Esophagus muscularis mucosa (tissue), 4 donors: Measurements from ENCODE around the gene PTPRD. TPM values are rescaled to one million over a fixed set of nuclear protein-coding genes. Genes with fewer than 3 reads are reported as not detected.

Source experiments
- DNase-seq: peaks from one replicate; pipeline ENCODE4 v3.0.0-alpha.2; 2017; ENCODE audit errors: extremely low spot score
- H3K27ac ChIP-seq, 4 donors: fragments of 200-600 bp; sonication (generic); replicated peaks in 1 of 4; 1 replicate in 3 of 4; 2 replicates in 1 of 4; pipeline ENCODE4 v1.5.1; 2016 to 2019; ENCODE audit warnings: mild to moderate bottlenecking in 1 of 4
- H3K27me3 ChIP-seq, 4 donors: fragments of 200-600 bp; sonication (generic); one replicate each; pipeline versions ENCODE4 v1.5.1 to v1.6.0; 2016 to 2019
- H3K36me3 ChIP-seq, 4 donors: fragments of 200-600 bp; sonication (generic); one replicate each; pipeline ENCODE4 v1.5.1; 2016 to 2019
- H3K4me1 ChIP-seq, 4 donors: fragments of 200-600 bp; sonication (generic); one replicate each; pipeline ENCODE4 v1.5.1; 2016 to 2019
- H3K4me3 ChIP-seq, 4 donors: fragments of 200-600 bp; sonication (generic); 1 replicate in 2 of 4; 2 replicates in 2 of 4; pipeline ENCODE4 v1.5.1; 2016 to 2019; ENCODE audit warnings: mild to moderate bottlenecking in 4 of 4, moderate library complexity in 1 of 4
- H3K9me3 ChIP-seq, 4 donors: fragments of 200-600 bp; sonication (generic); 1 replicate in 3 of 4; 2 replicates in 1 of 4; pipeline ENCODE4 v1.5.1; 2016 to 2019
- EP300 ChIP-seq: sonication (generic); formaldehyde crosslinking; IDR thresholded peaks from one replicate; pipeline ENCODE4 v1.6.1; 2017; ENCODE audit warnings: antibody characterized with exemption
- POLR2A ChIP-seq: fragments of 450-650 bp; IDR thresholded peaks from one replicate; pipeline ENCODE4 v1.6.1; 2017; ENCODE audit warnings: antibody characterized with exemption, moderate library complexity, mild to moderate bottlenecking, low read depth
- POLR2AphosphoS5 ChIP-seq, 2 donors: sonication (generic); formaldehyde crosslinking; IDR thresholded peaks; one replicate each; pipeline ENCODE4 v1.6.1; 2017; ENCODE audit warnings: antibody characterized with exemption in 2 of 2
- WGBS: methylation state at CpG from one replicate; pipeline ENCODE4 v1.1.5; 2018; 5-methylcytosine and 5-hydroxymethylcytosine counted together
- intact Hi-C: fragments of 100-400 bp; cut with DNase I; formaldehyde crosslinking; loops from one replicate; pipeline ENCODE4 v1.15.1; 2023
- total RNA-seq, 4 donors: library from RNA; depleted of rRNA; stranded (reverse); fragments of >200 nt; gene quantifications; one replicate each; pipeline versions ENCODE4 v1.1.0 to v1.2.1, GENCODE V29; 2016
- TF ChIP-seq, protein P1 (sequence below), 3 experiments: fragments of 200-600 bp in 2 of 3; fragments of 450-650 bp in 1 of 3; sonication (generic) in 2 of 3; IDR thresholded peaks; one replicate each; pipeline ENCODE4 v1.5.1; 2017 to 2019; ENCODE audit warnings: antibody characterized with exemption in 3 of 3, mild to moderate bottlenecking in 2 of 3, moderate library complexity in 1 of 3

Gene PTPRD
- total RNA-seq, 4 donors from 2014 or later = 4.1 to 6.6 (median 5.0) TPM

DNA sequence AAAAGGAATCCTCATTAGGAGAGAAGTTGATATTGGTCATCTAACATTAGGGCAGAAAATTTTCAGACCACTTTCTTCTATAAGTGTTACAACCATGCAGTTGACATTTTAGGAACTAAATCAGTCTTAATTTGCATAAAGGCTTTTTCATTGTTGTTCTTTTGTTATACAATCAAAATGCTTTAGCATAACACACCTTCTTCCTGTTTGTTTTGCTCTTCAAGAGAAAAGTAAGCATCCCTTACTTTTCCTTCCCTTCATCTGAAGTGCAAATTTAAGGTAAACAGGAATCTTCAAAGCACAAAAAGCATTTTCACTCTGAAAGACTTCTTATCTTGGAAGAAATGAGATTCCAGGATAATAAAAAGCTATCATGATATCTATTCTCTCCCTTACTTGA lies 273.6 kb downstream of the PTPRD start:
- Histone ChIP-seq H3K9me3 (no peaks in the 10 kb centered on the region), H3K36me3 (no peaks in the 10 kb centered on the region), H3K27ac (no peak overlapping the region), H3K4me1 (no peaks in the 10 kb centered on the region), H3K27me3 (no peaks in the 10 kb centered on the region), H3K4me3 (no peak overlapping the region)
- DNase-seq = no peak
- TF ChIP-seq EP300 (no peak), POLR2A (no peak), POLR2AphosphoS5 (IDR thresholded peaks at IDR 0.05) (no peak)
- TF ChIP-seq, protein P1, sequence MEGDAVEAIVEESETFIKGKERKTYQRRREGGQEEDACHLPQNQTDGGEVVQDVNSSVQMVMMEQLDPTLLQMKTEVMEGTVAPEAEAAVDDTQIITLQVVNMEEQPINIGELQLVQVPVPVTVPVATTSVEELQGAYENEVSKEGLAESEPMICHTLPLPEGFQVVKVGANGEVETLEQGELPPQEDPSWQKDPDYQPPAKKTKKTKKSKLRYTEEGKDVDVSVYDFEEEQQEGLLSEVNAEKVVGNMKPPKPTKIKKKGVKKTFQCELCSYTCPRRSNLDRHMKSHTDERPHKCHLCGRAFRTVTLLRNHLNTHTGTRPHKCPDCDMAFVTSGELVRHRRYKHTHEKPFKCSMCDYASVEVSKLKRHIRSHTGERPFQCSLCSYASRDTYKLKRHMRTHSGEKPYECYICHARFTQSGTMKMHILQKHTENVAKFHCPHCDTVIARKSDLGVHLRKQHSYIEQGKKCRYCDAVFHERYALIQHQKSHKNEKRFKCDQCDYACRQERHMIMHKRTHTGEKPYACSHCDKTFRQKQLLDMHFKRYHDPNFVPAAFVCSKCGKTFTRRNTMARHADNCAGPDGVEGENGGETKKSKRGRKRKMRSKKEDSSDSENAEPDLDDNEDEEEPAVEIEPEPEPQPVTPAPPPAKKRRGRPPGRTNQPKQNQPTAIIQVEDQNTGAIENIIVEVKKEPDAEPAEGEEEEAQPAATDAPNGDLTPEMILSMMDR (IDR thresholded peaks at IDR 0.05) = no peak
- intact Hi-C loops = no loop called here

DNA sequence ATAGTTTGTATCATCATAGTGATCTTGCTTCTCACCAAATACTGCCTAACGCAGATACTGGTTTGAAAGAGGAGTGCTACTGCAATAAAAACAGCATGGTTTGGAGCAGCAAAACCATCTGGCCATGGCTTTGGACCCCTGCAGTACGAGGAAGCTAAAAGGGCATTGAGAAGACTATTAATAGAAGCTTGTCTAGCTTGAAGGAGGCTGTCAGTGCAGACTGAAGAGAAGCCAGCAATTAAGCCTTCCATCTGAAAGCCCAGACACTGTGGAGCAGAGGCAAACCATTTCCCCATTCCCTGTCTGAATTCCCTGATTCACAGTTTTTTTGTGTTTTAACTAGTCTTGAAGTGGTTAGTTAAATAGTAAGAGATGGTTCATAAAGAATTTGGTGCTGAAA lies 281.6 kb downstream of the PTPRD start:
- 43% methylated on average over 2 of the region's 2 CpGs for WGBS
- TF ChIP-seq POLR2AphosphoS5 (IDR thresholded peaks at IDR 0.05) (no peak), EP300 (no peak)
- intact Hi-C loops = no loop called here
- H3K9me3 ChIP-seq = no peaks in the 10 kb centered on the region
- H3K4me1 ChIP-seq = no peaks in the 10 kb centered on the region
- DNase-seq = no peak
- no peak overlapping the region for H3K27ac ChIP-seq
- no peaks in the 10 kb centered on the region for H3K27me3 ChIP-seq
- H3K4me3 ChIP-seq = no peak overlapping the region
- H3K36me3 ChIP-seq = no peaks in the 10 kb centered on the region

DNA sequence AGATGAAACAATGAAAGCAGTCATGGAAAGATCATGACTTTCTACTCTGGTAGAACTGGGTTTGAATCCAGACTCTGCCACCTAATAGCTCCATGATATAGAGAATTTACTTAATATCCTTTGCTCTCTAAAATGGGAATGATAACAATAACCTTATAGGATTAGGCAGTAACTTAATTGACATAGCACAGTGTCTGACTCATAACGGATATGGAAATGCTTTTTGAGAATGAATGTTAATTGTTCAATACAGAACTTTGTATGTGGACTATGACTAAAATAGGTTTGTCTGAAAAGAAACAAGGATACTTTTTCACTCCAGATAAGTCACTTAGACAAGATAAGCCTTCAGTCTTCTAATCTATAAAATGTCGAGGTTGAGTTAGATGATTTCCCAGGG lies 330.7 kb downstream of the PTPRD start:
- Histone ChIP-seq H3K4me1 (no peaks in the 10 kb centered on the region), H3K27me3 (no peaks in the 10 kb centered on the region), H3K36me3 (no peaks in the 10 kb centered on the region), H3K27ac (no peak overlapping the region), H3K4me3 (no peak overlapping the region), H3K9me3 (no peaks in the 10 kb centered on the region)
- no peak for DNase-seq
- intact Hi-C loops = no loop called here
- 85% methylated on average over 2 of the region's 2 CpGs for WGBS
- TF ChIP-seq POLR2A = no peak
- no peak for TF ChIP-seq EP300
- TF ChIP-seq, protein P1 (IDR thresholded peaks at IDR 0.05) = no peak
- TF ChIP-seq POLR2AphosphoS5 (IDR thresholded peaks at IDR 0.05) = no peak

DNA sequence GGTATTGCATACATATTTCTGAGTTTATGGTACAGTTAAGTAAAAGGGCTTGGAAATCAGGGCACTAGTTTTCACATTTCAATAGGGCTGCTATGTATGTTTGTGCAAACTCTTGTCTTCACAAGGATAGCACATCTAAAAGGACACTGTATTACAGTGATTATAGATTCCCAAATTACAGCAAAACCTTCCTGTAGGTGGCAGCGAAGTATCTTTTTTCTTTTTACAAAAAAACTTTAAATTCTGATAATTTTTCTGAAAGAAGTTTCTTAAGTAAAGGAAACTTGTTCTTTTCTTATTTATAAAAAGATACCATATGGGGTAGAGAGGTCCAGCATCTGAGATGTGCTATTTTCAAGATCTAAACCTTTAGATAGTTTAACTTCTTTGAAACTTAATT lies 337.8 kb downstream of the PTPRD start:
- Histone ChIP-seq H3K4me1 (peaks cover 0 to 6% (median 0%) of the 10 kb centered on the region in 4 donors), H3K9me3 (no peaks in the 10 kb centered on the region), H3K4me3 (no peak overlapping the region), H3K36me3 (no peaks in the 10 kb centered on the region), H3K27ac (no peak overlapping the region), H3K27me3 (no peaks in the 10 kb centered on the region)
- intact Hi-C loops = no loop called here
- no peak for TF ChIP-seq POLR2AphosphoS5 (IDR thresholded peaks at IDR 0.05)
- TF ChIP-seq, protein P1 (IDR thresholded peaks at IDR 0.05) = no peak
- no peak for DNase-seq
- 70% methylated on average over 1 of the region's 1 CpG for WGBS

DNA sequence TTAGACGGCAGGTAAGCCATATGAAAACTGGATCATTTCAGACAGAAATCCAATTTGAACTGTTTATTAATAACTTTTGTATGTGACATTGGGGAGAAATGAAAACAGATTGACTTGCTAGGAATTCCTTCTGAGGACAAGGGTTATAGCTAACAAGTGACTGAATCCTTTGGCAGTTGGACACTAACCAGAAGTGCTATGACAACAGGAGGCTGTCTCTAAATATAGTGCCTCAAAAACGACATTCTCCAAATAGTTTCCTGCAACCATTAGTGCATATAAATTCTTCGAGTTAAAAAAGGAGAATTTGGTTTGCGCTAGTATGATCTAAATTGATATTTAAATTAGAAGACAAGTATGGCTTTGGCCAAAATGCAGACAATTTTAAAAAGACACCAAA lies 338.6 kb downstream of the PTPRD start:
- TF ChIP-seq POLR2A (no peak), EP300 (no peak), POLR2AphosphoS5 (IDR thresholded peaks at IDR 0.05) (no peak)
- TF ChIP-seq, protein P1 (IDR thresholded peaks at IDR 0.05) = no peak

More for the DNA sequence above, 338.6 kb downstream of the PTPRD start:
- intact Hi-C loops = no loop called here
- Histone ChIP-seq H3K4me3 (no peak overlapping the region), H3K36me3 (no peaks in the 10 kb centered on the region), H3K9me3 (no peaks in the 10 kb centered on the region), H3K4me1 (peaks cover 0 to 6% (median 0%) of the 10 kb centered on the region in 4 donors), H3K27ac (no peak overlapping the region), H3K27me3 (no peaks in the 10 kb centered on the region)
- DNase-seq = no peak
- 9% methylated on average over 4 of the region's 4 CpGs for WGBS
